BE2C (cell line): Measurements from ENCODE around the gene GAD2.
"Not testable (repeated sequence)": the region's sequence is repeated elsewhere in the genome, so short reads cannot be mapped to it uniquely, and the experiment has no call there.

Experiments used
- DNase-seq: peaks from one replicate; pipeline ENCODE4 v3.0.0-alpha.2; 2020
- H3K27me3 ChIP-seq: fragments of 250-450 bp; sonication (Bioruptor Pico); 2 replicates; pipeline ENCODE4 v1.5.1; 2020; ENCODE audit warnings: mild to moderate bottlenecking
- H3K36me3 ChIP-seq: fragments of 250-450 bp; sonication (Bioruptor Pico); 2 replicates; pipeline ENCODE4 v1.5.1; 2020; ENCODE audit warnings: mild to moderate bottlenecking
- H3K4me1 ChIP-seq: fragments of 250-450 bp; sonication (Bioruptor Pico); 2 replicates; pipeline ENCODE4 v1.5.1; 2020
- H3K4me3 ChIP-seq: 2 replicates; pipeline ENCODE4 v1.5.1; 2011; ENCODE audit warnings: low read depth, low read length
- H3K9me3 ChIP-seq: fragments of 250-450 bp; sonication (Bioruptor Pico); 2 replicates; pipeline ENCODE4 v1.5.1; 2020
- CTCF ChIP-seq: IDR thresholded peaks from 2 replicates; pipeline ENCODE4 v1.5.1; 2012; ENCODE audit warnings: mild to moderate bottlenecking, low read depth, low read length

Gene GAD2

GRCh38 chr10:26341701-26342100 lies 125.1 kb downstream of the GAD2 start:
- H3K4me3 ChIP-seq, result no peak overlapping the region
- no peaks in the 10 kb centered on the region for H3K9me3 ChIP-seq
- no peak for TF ChIP-seq CTCF
- no peak for DNase-seq
- no peaks in the 10 kb centered on the region for H3K4me1 ChIP-seq
- no peaks in the 10 kb centered on the region for H3K27me3 ChIP-seq
- H3K36me3 ChIP-seq, result no peaks in the 10 kb centered on the region

GRCh38 chr10:26348821-26349417 lies 132.3 kb downstream of the GAD2 start:
- H3K4me3 ChIP-seq, H3K27me3 ChIP-seq, H3K36me3 ChIP-seq, H3K9me3 ChIP-seq, DNase-seq, H3K4me1 ChIP-seq: not testable (repeated sequence)
